HG03039 (cell line): ENCODE data around the gene FCN3.
"Not testable (repeated sequence)": the region's sequence is repeated elsewhere in the genome, so short reads cannot be mapped to it uniquely, and the experiment has no call there.

Source experiments
- ATAC-seq: cut with Tn5 transposase; IDR thresholded peaks from one replicate; pipeline ENCODE4 v1.9.1; 2021; ENCODE audit warnings: mild to moderate bottlenecking, moderate library complexity; ENCODE audit not compliant: unreplicated experiment

Gene FCN3

DNA sequence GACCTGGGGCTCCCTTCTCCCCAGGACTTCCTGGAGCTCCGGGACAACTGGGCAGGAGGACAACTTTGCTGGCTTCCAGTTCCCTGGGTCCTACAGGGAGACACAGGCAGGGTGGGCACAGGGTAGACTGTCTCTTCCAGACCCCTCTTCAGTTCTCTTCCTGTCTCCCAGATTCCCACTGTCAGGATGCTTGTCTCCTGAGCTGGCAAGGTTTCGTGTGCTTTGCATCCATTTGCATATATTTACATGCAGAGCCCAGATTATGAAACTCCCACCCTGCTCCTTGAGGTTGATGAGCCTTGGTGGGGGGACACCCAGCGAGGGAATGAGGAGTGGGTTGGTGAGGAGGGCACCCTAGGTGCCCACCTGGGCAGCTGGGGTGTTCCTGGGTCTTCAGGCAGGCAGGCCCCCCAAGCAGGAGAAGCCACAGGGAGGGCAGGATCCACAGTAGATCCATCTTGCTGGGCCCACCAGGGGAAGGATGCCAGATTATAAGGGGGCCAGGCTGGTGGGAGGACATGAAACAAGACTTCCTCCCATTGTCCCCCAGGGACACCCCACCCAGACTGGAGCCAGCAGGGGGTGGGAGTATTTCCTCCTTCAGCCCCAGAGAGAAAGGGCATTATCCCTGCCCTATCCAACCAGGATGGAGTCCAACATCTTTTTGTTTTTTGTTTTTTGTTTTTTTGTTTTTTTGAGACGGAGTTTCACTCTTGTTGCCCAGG, at the start of gene FCN3:
Gene FCN3 (minus strand): TSS at position 463 of the 725 bp plus-strand sequence. CDS start 6 bp downstream, at position 457.
- ATAC-seq, result no peak

DNA sequence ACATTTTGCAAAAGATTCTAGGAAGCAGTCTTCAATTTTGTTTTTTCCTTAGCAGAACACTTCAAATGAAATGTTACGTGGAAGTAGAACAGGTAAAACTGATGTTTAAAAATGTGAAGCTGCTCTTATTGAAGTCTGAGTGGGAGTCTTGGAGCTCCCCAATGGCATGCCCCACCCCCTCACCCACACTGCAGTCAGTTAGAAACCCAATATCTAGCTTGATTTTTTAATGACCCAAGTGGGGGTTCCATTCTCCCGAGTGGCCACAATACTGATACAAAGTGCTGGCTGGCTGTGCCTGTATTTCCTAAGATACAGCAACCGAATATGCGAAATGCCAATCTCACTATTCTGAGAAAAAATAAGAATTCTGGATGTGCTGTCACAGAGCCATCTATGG, 49.1 kb upstream of the FCN3 start:
- no peak for ATAC-seq

GRCh38 chr1:27418326-27419185, 43.9 kb upstream of the FCN3 start:
- no peak for ATAC-seq

DNA sequence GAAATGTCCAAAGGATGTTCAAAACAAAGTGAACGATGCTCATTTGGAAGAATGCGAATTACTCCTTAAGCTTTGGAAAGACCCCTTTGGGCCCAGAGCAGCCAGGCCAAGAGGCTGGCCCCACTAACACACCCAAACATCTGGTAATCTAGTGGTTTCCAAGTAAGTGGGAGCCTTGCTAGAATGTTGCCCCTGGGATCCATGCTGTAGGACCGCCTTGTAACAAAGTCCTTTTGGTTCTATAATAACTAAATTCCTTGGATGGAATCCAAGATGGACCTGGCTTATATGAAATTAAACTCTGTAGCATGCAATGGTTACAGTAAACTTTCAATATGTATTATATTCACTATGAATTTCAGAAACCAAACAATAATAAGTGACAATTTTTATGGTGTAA, 43.1 kb upstream of the FCN3 start:
- no peak for ATAC-seq

DNA sequence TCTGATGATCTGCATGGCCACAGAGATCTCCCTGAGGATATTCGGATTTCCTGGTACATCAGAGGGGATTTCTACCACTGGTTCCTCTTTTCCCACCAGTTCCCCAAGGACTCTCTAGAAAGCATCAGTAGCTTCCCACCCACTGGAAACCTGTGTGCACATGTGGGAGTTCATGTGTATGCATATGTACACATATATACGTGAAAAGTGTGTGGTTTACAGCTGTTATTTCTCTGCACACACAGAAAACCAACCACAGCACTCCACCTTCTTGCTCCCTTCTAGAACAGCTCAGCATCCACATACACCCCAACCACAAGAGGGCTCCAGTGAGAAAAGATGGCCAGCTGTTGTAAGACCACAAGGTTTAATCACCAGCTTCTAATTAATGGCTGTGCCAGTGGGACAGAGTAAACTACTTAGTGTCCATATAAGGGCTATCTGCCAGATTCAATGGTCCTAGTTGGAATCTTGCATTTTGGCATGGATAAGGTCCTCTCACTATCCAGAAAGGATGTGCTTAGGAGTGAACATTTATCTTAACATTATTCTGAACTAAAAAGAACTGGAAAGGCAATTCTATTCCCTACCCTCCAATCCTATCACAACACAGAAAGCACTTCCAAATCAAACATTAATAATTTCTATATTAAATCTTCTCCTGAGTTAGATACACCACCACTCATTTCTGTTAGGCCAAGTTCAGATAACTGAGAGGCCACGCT, 41.9 kb upstream of the FCN3 start:
- no peak for ATAC-seq

GRCh38 chr1:27414091-27414490, 39.5 kb upstream of the FCN3 start:
- no peak for ATAC-seq

GRCh38 chr1:27413004-27413403, 38.4 kb upstream of the FCN3 start:
- no peak for ATAC-seq

DNA sequence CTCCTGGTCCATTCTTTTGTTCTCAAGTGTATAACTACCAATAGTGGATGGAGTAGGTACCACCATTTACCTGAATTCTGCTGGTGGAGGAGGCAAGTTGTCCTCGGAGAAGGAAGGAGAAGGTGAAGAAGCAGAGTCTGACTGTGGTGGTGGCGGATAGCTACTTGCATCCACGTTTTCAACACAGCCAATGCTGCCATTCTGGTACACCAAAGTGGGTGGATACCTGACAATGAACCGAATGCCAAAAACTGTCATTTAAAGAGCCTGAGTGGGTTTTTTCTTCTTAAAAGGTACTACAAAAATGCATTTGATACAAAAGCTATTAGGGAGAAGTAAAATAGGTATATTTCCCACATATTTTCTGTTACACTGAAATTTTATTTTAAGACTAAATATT, 37.9 kb upstream of the FCN3 start:
- no peak for ATAC-seq

DNA sequence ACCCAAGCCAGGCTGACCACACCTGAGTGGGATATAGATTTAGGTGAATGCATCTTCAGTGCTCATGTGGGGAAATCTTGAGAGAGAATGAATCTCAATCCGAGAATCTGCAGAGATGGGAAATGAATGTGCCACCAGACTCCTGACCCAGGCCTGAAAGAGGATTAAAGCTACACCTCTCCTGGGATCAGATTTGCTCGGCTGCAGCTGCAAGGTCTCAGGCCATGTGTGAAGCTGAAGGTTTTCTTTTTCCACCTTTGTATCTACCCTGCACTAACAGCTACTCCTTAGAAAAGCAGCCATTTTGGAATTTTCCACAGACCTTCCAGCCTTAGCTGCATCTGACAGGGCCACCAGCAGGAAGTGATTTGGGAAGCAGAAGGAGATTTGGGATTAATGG, 36.1 kb upstream of the FCN3 start:
- no peak for ATAC-seq

- ATAC-seq, result no peak
These were observed 35.0 kb upstream of the FCN3 start for GRCh38 chr1:27409669-27410068.

GRCh38 chr1:27408151-27408550, 33.5 kb upstream of the FCN3 start:
- no peak for ATAC-seq

DNA sequence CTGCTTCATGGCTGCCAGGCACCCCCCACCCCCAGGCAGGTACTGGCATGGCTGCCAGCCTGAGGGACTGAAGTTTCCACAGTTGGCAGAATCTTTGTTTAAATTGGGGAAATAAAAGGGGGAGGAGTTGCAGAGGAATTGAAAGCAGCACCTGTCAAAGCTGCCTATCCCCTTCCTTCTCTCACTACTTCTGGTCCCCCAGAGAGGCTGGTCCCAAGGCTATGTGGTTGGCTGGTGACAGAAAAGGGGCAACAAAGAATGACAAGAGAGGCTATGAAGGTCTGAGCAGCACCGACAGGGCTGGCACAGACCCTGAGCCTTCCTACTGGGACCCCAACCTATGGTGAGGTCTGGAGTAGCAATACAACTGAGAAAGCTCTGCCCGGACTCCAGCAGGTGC, 32.2 kb upstream of the FCN3 start:
- ATAC-seq, result not testable (repeated sequence)

GRCh38 chr1:27406362-27406680, 31.7 kb upstream of the FCN3 start:
- ATAC-seq, result no peak

- not testable (repeated sequence) for ATAC-seq
These were observed 31.2 kb upstream of the FCN3 start for GRCh38 chr1:27405598-27406361.

GRCh38 chr1:27405074-27405473, 30.4 kb upstream of the FCN3 start:
- ATAC-seq, result no peak

DNA sequence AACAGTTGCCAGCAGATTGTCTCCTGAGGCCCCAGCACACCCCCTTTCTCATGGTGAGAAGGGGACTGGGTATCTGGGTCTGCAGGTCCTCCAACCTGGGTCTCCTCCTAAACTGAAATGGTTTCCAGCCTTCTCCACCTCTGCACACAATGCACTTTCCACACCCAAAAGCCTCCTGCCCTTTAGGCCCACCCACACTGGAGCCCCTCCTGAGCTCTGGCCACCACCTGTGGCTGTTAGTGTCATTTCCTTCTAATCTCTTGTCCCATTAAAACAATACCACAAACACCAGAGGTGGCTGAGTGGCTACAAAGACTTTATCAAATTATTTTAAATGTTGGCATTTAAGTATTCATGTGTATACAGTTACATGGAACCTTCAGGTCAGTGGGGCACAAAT, 29.3 kb upstream of the FCN3 start:
- no peak for ATAC-seq

GRCh38 chr1:27403065-27403726, 28.6 kb upstream of the FCN3 start:
- no peak for ATAC-seq

DNA sequence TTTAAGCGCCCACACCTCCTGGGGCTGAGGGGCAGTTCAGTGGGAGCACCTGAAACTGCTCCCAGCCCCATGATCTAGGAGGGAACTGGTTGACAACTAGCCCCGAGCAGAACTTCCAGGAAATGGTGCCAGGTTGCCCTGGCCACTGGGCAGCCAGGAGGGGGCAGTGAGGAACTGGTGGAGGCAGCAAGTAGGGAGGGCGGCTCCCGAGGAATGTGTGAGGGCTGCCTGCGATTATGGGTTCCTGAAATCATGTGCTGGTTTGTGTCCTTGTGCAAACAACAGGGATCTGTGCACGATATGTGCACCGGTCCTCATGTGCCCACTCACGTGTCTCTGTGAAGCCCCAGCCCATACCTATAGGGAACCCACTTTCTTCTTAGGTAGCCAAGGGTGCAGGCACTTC, 27.7 kb upstream of the FCN3 start:
- ATAC-seq, result no peak

GRCh38 chr1:27400963-27401341, 26.3 kb upstream of the FCN3 start:
- no peak for ATAC-seq
